ENCODE results near the gene SLC29A4. TPM values are rescaled to one million over a fixed set of nuclear protein-coding genes. Genes with fewer than 3 reads are reported as not detected.
"Not testable (repeated sequence)": the region's sequence is repeated elsewhere in the genome, so short reads cannot be mapped to it uniquely, and the experiment has no call there.

Gene SLC29A4
- total RNA-seq, 1 experiment from 2014 or later = 4.4 TPM

GRCh38 chr7:5310822-5311405, 28.2 kb downstream of the SLC29A4 start:
- no peaks in the 10 kb centered on the region for H3K9me3 ChIP-seq
- no peak overlapping the region for H3K4me3 ChIP-seq
- DNase-seq = no peak
- peaks cover 13% of the 10 kb centered on the region for H3K36me3 ChIP-seq
- H3K27me3 ChIP-seq = no peaks in the 10 kb centered on the region

DNA sequence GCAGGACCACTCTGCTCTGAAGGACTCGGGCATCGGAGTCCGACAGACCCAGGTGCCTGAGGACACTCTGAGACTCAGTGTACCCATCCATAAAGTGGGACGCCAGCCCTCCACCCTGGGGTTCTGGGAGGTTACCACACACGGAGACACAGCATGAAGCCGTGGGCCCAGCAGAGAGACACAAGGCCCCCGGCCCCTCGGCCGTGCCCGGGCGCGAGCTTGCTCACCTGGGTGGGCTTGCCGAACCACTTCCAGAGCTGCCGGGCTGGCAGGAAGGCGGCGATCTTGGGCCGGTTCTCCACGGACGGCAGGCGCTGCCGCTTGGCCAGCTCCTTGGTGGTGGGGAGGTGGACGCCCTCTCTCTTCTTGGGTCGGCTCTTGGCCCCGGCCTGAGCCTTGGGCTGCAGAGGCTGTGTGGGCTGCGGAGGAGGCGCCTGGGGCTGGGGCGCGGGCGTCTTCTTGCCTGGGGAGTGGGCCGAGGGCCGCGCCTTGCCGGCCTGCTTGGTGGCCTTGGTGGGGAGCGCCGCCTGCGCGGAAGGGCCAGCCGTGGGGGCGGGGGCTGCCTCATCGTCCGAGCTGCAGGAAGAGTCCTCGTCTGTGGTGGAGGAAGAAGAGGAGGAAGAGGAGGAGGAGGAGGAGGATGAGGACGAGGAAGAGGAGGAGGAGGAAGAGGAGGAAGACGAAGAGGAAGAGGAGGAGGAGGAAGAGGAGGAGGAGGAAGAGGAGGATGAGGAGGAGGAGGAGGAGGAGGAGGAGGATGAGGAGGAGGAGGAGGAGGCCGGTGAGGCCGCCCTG, 29.7 kb downstream of the SLC29A4 start:
- not testable (repeated sequence) for DNase-seq, H3K4me3 ChIP-seq, H3K27me3 ChIP-seq, H3K9me3 ChIP-seq
- peaks cover 13% of the 10 kb centered on the region for H3K36me3 ChIP-seq

- H3K9me3 ChIP-seq, H3K4me3 ChIP-seq, H3K27me3 ChIP-seq, DNase-seq: not testable (repeated sequence)
- H3K36me3 ChIP-seq = peaks cover 15% of the 10 kb centered on the region
Measured at GRCh38 chr7:5313076-5313885, 30.5 kb downstream of the SLC29A4 start.

DNA sequence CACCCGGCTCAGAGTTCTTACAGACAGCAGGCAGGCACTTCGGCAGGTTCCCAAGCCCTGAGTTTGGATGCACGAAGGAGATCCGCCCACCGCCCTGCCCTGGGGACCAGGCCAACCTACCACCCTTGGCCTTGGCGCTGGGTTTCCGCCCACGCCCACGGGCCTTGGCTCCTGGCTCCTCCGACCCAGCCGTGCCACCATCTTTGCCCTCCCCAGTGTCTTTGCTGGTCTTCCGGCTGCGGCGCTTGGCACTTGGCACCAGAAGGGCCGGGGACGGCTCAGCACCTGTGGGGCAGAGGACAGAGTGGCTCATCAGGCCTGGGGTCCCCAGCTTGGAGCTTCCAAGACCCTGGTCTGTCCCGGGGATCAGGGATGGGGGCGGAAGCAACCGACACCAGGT, 32.1 kb downstream of the SLC29A4 start:
- H3K36me3 ChIP-seq = peaks cover 21% of the 10 kb centered on the region
- H3K9me3 ChIP-seq = no peaks in the 10 kb centered on the region
- DNase-seq = no peak

DNA sequence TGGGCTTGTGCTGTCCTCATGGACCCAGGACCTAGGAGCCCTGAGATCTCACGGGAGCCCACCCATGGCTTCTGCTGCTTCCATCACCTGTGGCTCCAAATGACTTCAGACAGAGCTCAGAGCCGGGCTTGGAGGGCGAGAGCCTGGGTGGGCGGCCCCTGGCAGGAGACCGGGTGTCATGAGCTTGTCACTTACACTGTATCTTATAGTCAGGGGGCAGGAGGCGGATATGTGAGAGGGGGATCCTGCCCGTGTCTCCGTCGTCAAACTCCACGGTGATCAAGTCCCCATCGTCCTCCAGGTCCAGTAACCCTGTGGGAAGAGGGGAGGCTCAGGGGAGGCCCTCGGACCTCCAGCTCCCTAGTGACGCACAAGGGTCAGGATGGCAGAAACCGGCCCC, 33.0 kb downstream of the SLC29A4 start:
- DNase-seq = no peak
- Histone ChIP-seq H3K9me3 (no peaks in the 10 kb centered on the region), H3K36me3 (peaks cover 25% of the 10 kb centered on the region), H3K4me3 (no peak overlapping the region), H3K27me3 (no peaks in the 10 kb centered on the region)

More for the DNA sequence above, 32.1 kb downstream of the SLC29A4 start:
- H3K4me3 ChIP-seq = no peak overlapping the region
- H3K27me3 ChIP-seq = no peaks in the 10 kb centered on the region

GRCh38 chr7:5318613-5319012, 35.9 kb downstream of the SLC29A4 start:
- not testable (repeated sequence) for H3K27me3 ChIP-seq, H3K9me3 ChIP-seq, H3K4me3 ChIP-seq, DNase-seq
- peaks cover 34% of the 10 kb centered on the region for H3K36me3 ChIP-seq

- no peaks in the 10 kb centered on the region for H3K9me3 ChIP-seq
Measured at GRCh38 chr7:5320391-5320790, 37.6 kb downstream of the SLC29A4 start.

GRCh38 chr7:5320802-5321396, 38.2 kb downstream of the SLC29A4 start:
- H3K27me3 ChIP-seq = no peaks in the 10 kb centered on the region
- H3K9me3 ChIP-seq = no peaks in the 10 kb centered on the region
- peaks cover 45% of the 10 kb centered on the region for H3K36me3 ChIP-seq

More at GRCh38 chr7:5320391-5320790, 37.6 kb downstream of the SLC29A4 start:
- H3K27me3 ChIP-seq = no peaks in the 10 kb centered on the region
- H3K36me3 ChIP-seq = peaks cover 43% of the 10 kb centered on the region
- no peak overlapping the region for H3K4me3 ChIP-seq
- DNase-seq = no peak

DNA sequence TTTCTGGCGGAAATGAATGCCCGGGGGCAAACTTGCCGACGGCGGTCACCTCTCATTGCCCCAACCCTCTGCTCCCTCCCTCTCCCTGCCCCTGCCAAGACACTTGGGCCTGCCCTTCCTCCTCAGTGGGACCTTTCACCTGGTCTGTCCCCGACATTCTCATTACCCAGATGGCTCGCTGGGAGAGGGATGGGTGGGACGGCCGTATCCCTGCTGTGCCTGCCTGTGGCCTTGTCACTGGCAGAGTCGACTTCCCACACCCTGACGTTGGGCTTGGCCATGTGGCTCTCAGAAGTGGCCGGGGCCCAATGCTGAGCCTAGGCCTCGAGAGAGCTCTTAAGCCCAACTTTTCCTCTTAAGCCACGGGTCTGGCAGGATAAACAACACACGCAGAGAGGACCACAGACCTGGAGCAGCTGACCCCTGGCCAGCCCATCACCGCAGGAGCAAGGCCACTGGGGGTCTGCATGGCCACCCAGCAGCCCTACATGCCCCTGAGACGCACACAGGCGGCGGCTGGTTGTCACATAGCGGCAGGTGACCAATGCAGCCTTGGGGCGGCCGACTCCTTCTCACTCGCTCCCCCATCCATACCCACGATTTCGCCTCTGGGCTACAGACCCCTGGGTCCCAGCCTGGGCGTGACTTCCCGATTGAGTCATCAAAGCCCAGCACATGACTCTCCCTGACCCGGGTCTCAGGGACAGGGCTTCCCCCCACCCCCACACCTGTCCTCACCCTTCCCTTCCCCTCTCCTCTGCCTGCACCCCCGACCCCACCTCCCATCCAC, 40.1 kb downstream of the SLC29A4 start:
- H3K36me3 ChIP-seq = peaks cover 51% of the 10 kb centered on the region
- DNase-seq = no peak
- H3K4me3 ChIP-seq = no peak overlapping the region
- H3K9me3 ChIP-seq = no peaks in the 10 kb centered on the region
- no peaks in the 10 kb centered on the region for H3K27me3 ChIP-seq

More at GRCh38 chr7:5320802-5321396, 38.2 kb downstream of the SLC29A4 start:
- no peak overlapping the region for H3K4me3 ChIP-seq
- DNase-seq = no peak

GRCh38 chr7:5323800-5324781, 41.3 kb downstream of the SLC29A4 start:
- not testable (repeated sequence) for H3K9me3 ChIP-seq, H3K27me3 ChIP-seq, DNase-seq, H3K4me3 ChIP-seq
- H3K36me3 ChIP-seq = peaks cover 44% of the 10 kb centered on the region

GRCh38 chr7:5324961-5325360, 42.2 kb downstream of the SLC29A4 start:
- Histone ChIP-seq H3K4me3 (no peak overlapping the region), H3K27me3 (no peaks in the 10 kb centered on the region), H3K9me3 (no peaks in the 10 kb centered on the region), H3K36me3 (peaks cover 43% of the 10 kb centered on the region)
- no peak for DNase-seq

- Histone ChIP-seq H3K9me3 (no peaks in the 10 kb centered on the region), H3K4me3 (no peak overlapping the region), H3K36me3 (peaks cover 33% of the 10 kb centered on the region), H3K27me3 (no peaks in the 10 kb centered on the region)
- no peak for DNase-seq
Measured at GRCh38 chr7:5330288-5330687, 47.5 kb downstream of the SLC29A4 start.

- H3K4me3 ChIP-seq = no peak overlapping the region
- peaks cover 40% of the 10 kb centered on the region for H3K36me3 ChIP-seq
- DNase-seq = no peak
- H3K9me3 ChIP-seq = no peaks in the 10 kb centered on the region; the same call in 1 of the 2 replicates
- no peaks in the 10 kb centered on the region for H3K27me3 ChIP-seq
Measured at GRCh38 chr7:5332579-5332978, 49.8 kb downstream of the SLC29A4 start.

DNA sequence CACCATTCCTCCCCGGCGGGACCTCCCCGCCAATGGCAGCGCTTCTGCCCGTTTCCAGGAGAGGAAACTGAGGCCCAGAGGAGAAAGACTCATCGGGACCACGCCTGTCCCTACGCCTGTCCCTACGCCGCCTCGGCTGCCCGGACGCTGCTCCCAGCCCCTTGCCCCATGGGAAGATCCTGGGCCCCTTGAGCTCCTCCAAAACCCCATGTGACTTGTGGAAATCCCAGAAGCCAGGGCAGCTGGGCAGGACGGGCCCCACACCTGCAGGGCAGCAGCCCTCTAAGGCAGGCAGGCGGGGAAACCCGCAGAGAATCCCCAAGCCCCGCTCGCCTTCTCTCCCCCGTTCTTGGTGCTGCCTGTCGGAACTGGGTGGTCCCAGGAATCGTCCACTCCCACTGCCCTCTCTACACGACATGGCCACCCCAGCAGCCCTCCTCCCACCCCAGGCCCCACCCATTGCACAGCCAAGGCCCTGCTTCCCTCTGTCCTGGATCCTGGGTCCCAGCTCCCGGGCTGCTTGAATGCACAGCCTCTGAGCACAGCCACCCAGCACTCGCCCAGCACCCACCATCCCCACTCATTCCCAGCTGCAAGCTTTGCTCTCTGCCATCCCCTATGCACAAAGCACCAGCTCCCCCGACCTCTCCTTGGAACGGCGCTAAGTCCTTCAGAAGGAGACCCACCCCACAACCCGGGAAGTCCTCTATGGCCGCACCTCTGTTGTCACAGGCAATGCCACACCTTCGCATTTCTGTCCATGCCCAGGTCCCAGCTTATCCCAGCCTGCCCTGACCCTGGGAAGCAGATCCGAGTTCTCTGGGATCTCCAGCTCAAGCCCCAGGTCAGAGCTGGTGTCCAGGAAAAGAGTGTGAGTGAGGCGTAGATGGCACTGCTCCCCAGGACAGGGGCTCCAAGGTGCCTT, 50.6 kb downstream of the SLC29A4 start:
- Histone ChIP-seq H3K9me3 (no peaks in the 10 kb centered on the region; the same call in 1 of the 2 replicates), H3K27me3 (no peaks in the 10 kb centered on the region), H3K4me3 (no peak overlapping the region), H3K36me3 (peaks cover 43% of the 10 kb centered on the region)
- no peak for DNase-seq
